GM18508 (cell line): ENCODE measurements around the gene RGS6.
"Not testable (repeated sequence)": the region's sequence is repeated elsewhere in the genome, so short reads cannot be mapped to it uniquely, and the experiment has no call there.

Experiments
- ATAC-seq: cut with Tn5 transposase; IDR thresholded peaks from one replicate; pipeline ENCODE4 v1.9.1; 2021; ENCODE audit warnings: moderate number of reproducible peaks; ENCODE audit not compliant: insufficient read depth, unreplicated experiment

Gene RGS6

DNA sequence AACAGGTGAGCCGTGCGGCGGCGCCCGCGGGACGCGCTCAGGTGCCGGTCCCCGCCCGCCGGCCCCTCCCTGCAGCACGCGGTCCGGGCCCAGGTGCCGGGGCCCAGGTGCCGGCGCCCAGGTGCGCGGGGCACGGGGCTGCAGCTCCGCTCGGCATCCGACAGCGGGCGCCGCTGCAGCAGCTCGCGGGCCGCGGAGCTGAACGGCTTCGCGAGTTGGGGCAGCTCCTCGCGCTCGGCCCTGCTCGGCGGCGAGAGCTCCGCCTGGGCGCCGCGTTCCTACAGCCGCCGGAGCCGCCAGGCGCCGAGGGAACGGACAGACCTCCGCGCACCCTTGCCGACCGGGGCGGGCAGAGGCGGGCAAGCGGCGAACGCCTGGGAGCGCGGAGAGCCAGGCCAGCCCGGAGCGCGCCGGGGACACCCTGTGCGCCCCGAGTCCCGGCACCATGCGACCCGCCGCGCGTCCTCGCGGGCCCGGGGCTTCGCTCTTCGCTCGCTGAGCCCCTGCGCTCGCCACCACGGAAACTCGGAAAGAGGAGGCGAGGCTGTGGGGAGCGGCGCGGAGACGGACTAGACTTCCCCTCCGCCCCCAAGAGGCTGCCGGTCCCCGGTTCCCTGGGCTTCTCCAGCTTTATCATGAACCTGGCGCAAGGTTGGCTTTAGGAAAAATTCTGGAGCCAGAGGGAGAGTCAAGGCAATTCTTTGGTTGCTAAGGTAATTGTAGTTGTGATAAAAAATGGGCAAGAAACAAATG lies at the start of gene RGS6:
TSS of gene RGS6 (plus strand) at position 201 of the 753 bp plus-strand sequence.
- ATAC-seq = no peak

DNA sequence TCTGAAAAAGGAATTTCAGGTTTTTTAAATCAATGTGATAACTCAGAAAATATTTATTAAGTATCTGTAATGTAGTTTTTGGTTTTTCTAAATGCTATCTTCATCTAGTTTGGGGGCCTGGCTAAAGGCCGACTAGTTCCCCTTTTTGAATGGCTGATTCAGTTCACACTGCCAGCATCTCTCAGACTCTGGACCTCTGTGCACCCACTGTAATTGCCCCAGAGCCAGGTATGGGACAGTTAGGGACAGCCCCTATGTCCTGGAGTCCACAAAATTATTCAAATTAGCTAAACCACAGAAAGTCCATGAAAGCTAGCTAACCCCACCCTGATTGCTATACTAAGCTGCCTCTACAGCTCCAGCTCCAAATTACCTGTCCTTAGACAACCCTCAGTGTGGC lies 49.1 kb upstream of the RGS6 start:
- ATAC-seq = no peak

DNA sequence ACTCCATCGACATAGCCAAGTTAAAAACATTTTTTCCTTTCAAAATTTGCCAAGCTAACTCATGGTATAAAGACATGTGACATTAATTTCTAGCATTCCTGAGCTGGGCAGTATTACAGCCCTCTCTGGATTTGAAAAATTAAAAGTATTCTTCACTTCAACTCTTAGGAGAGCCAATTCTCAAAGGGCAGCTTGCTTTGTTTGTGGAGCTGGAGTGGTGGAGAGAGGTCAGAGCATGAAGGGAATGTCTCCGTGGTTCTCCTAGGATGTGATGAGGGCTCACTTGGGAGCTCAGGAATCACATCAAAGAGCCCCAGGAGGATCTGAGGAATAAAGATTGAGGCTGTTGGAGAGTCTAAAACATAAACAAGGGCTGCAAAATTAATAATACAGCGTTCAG lies 46.9 kb upstream of the RGS6 start:
- ATAC-seq = no peak

DNA sequence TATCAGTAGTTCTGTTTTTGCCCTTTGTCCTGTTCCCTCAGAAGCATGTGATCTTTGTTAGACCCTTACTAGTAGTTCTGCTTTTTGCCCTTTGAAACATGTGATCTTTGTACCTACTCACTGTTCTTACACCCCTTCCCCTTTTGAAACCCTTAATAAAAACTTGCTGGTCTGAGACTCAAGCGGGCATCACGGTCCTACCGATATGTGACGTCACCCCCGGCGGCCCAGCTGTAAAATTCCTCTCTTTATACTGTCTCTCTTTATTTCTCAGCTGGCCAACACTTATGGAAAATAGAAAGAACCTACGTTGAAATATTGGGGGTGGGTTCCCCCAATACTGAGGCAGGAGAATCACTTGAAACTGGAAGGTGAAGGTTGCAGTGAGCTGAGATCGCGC lies 44.4 kb upstream of the RGS6 start:
- ATAC-seq = not testable (repeated sequence)

DNA sequence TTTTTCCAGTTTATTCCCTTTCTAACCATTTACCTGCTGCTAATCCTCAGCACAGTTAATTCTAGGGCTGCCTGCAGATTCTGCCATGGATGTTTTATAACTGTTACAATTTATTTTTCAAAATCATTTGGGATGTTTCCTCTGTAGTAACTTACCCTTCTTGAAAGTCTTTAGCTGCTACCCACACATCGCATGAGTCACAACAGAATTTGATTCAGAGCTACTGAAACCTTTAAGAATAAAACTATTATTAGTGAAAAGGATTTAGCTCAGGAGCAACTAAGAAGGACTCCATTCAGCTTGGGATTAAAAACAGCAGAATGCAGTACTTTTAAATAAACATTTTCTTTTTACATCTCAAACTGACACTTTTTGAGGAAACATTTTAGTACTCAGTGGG lies 41.7 kb upstream of the RGS6 start:
- ATAC-seq = no peak

DNA sequence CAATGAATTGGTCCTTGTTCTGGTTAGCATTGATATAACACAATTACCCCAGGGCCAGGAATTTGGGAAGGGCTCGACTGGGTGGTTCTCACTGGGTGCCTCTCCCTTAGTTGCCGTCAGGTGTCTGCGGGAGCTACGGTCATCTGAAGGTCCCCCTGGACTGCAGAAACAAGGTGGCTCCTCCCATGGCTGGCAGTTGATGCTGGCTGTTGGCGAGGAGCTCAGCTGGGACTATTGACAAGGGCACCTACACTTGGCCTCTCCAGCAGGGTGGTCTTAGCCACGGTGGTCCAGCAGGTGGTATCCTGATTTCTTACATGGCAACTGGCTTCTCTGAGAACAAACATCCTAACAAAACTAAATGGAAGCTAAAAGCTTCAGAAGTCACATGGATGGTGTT lies 41.0 kb upstream of the RGS6 start:
- no peak for ATAC-seq

DNA sequence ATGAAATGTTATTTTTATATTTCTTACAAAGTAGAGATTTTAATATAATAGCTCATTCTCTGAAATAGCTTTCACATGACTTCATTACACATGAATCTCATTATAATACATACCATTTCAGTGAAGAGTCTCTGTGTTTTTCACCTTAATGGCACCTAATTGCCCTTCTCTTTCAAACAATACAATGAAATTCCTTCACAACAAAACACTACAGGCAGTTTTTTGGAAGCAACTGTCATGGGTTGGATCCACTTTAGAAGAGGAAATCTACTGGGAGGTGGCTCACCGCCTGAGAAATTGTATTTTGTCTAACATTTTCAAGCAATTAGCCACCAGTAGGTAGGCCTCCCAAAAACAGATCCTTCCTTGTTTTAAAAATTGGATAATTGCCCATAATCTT lies 40.3 kb upstream of the RGS6 start:
- no peak for ATAC-seq

DNA sequence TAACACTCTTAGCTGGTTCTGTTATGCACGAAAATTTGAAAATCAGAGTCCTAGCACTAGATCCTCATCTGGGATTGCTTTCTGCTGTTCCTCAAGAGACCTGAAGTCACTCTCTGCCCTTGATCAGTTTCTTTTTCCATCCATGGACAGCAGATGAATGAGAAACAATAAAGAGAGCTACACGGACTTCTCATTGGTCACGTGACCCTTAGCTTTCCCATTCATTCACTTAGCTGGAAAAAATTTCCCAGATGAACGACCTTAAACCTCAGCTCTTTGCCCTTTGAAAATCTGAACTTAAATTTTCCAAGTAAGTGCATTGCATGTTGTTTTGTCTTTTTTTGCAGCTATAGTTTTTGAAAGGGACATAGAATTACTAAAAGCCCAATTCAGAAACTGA lies 27.2 kb upstream of the RGS6 start:
- ATAC-seq = no peak

DNA sequence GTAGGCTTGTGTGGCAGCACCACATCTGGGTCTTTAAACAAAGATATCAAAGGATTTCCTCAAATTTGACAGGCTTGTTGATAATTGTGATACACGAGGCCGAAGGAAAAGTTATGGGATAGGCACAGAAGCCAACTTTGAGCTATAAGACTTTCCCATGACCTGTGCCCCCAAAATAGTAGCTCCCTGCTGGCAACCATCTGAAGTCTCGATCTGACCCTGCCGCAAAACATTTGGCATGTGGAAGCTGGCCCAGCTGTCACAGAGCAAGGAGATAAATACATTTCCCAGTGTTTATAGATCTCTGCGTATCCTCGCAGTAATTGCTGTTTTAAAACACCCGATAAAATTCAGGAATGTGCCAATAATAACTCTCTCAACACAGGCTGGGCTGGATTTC lies 26.4 kb upstream of the RGS6 start:
- ATAC-seq = no peak

DNA sequence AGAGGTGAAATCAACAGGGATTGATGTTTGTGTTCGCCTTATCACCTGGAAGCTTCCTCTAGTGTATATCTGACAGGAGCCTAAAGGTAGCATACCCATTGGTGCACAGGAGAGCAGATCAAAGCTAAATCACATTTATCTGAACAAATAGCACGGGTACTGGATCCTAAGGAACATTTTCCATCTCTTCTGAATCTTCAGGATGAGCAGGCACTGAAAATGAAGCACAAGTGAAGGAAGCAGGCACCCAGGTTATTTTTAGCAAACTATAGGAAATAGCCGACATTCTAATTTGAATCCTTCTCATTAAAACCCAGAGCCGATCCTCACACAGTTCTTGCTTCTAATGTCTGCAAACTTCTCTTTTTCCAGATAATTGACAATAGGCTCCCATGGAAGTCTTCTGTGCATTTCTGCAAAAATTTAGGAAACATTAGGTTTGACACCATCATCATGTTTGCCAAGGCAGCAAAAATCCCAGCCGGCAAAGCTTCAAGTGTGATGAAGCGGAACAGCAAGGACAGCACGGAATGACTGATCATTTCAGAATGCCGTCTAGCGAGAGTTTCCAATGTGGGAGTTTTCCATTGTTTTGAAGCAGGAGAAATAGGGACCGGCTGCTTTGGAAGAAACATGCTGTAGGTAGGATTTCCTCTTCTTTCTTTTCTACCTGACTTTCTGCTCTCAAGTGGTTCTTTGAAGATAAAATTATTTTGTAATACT lies 24.3 kb upstream of the RGS6 start:
- no peak for ATAC-seq

DNA sequence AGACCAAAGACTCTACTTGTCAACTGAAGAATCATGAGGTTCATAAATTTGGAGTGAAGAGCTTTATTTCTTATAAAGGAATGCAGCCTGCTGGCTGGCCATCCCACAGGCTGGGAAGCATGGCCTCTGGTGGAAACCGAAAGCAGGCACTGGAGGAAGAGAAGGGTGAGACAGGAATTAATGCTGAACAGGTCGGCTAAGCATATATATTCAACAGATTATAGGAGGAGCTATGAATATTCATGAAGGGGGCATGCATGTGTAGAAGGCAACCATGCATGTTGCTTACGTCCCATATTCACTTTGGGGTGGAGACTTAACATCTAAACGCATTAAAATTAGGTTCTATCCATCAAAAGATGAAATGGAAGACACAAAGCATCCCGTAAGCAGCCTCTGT lies 20.6 kb upstream of the RGS6 start:
- no peak for ATAC-seq

DNA sequence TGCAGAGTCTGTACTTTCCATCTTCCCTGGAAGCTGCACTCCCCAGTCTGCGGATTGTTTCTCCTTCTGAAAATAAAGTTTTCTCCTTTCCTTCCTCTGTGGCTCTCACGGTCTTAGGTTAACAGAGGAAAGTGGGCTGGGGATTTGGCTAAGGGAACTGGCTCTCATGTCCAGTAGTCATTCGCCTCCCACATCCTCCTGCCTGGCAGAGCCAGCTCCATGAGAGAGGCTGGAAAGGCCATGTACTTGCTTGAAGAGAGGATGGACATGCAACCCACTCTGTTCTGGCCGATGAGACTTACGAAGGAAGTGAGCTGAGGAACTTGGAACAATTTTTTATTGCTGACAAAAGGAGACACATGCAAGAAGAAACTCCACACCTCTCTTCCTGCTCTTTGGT lies 18.9 kb upstream of the RGS6 start:
- ATAC-seq = no peak

DNA sequence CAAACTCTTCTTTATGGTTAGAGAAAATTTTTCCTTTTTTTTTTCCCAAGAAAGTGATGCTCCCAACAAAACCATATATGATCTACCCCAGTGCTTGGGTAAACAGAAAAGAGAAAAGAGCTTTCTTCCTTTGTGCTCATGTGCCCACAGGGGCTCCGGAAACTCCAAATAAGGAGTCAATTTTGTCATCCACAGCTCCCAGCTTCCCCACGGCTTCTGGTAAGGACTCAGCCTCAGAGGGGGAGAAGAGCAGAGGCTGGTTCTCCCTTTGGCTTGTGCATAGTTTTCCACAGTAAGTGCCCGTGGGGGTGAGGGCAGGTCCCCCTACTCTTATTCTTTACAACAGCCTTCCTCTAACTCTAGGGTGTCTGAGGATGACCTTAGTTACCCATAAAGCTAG lies 13.3 kb upstream of the RGS6 start:
- ATAC-seq = no peak

DNA sequence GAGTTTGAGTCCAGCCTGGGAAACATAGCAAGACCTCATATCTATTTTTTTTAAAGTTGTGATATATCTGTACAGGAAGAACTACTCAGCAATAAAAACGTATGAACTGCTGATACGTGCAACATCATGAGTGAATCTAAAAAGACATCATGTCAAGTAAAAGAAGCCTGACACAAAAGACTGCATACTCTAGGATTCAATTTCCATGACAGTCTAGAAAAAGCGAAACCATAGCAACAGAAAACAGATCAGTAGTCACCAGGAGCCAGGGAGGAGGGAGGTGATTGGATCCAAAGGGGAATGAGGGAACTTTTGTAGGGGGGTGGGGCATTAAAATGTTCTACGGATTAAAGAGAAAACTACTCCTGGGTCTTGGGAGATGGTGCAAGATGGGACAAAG lies 8.7 kb upstream of the RGS6 start:
- ATAC-seq = no peak

DNA sequence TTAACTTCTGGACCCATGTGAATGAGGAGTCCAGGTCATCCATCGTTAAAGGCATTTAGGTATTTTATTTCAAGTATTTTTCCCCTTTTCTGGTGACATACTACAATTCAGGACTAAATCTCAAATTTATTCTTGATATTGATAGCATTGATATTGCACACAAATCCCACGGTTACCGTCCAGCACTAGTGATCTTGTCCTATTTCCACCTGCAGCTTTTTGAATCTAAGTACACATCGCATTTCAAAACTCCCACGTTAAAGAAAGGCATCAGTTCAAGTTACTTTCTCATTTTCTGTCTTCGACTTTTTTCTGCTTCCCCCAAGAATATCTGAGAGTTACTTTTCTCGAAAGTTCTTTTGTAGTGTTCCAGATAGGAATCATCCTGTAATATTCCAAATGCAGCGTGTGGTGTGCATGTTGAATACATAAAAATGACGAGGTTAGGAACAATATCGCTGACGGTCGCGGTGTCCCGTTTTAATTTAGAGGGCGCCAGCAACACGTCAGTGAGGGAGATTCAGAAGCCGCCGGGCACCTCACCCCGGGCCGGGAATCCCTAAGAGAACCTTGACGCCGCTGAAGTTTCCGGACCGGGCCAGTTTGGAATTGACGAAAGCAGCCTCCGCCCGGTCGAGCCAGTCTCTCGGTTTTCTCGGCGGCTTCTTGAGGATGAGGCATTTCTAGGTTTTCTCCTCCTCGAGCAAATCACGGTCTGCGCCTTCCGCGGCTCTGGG lies 569 bp upstream of the RGS6 start:
- ATAC-seq = no peak

DNA sequence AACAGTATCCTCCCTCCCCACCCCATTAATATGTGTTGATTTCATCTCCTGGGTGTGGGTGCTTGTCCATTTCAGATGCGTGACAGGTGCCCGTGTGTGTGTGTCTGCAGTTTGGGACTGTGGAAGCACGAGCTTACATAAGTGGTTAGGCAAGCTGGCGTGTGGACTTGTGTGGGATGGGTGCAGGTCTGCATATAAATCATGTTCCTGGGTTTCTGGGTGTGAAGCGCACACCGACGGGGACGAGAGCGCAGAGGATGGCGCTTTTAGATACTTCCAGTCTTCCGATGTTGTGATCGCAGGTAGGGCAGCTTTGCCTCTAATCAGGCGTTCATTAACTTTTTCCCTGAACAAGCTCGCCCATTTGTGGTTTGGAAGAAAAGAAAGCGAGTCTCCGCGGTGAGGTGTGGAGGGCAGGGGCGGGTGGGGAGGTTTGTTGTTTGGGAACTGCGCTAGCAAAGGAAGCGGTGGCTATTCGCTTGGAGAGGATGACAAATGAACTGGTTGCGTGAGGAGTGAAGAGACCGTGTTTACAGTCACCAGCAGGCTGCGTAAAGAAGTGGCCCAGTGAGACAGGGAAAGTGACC lies 865 bp downstream of the RGS6 start:
- ATAC-seq = no peak

DNA sequence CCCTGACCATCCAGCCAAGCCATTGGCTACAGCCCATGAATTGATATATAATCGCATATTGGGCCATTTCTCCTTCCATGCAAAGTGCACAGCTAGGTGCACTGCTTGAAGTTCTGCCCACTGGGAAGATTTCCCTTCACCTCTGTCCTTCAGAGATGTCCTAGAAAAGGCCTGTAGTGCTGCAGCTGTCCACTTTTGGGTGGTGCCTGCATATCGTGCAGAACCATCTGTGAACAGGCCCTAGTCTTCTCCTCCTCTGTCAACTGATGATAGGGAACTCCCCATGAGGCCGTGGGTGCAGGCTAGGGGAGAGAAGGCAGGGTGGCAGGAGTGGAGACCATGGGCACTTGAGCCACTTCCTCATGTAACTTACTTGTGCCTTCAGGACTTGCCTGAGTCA lies 6.0 kb downstream of the RGS6 start:
- not testable (repeated sequence) for ATAC-seq

DNA sequence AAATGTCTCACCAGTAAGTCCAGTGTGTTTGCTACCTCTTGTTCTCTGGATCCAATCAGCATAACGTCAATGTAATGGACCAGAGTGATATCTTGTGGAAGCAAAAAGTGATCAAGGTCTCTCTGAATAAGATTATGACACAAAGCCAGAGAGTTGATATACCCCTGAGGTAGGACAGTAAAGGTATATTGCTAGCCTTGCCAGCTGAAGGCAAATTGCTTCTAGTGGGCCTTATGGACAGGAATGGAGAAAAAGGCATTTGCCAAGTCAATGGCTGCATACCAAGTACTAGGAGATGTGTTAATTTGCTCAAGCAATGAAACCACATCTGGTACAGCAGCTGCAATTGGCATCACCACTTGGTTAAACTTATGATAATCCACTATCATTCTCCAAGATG lies 7.1 kb downstream of the RGS6 start:
- ATAC-seq = not testable (repeated sequence)

DNA sequence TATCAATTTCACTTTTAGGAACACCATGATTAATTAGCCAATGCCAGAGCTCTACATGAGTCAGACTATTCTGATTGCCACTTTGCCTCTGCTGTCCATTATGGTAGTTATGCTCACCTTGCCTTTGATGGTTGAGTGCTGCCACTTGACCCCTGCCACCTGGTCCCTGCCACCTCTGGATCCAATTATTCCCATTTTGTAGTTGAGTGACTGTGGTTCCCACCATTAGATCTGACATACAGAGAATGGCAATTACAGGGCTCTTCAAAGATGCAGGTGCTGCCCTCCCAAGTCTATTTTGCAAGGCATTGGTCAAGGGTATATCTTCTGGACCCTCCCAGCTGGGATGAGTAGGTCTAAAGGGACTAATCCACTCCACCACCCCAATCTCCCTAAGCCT lies 8.3 kb downstream of the RGS6 start:
- ATAC-seq = not testable (repeated sequence)

DNA sequence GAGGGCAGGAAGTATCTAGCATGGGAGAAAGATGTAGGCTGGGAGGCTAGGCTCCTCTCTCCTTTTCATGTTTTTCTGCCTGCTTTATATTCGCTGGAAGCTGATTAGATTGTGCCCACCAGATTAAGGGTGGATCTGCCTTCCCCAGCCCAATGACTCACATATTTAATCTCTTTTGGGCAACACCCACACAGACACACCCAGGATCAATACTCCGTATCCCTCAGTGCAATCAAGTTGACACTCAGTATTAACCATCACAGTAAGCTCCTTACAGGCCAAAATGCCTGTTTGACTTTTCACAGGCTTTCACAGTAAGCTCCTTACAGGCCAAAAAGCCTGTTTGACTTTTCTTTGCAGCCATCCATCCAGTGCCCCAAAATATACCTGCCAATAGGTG lies 9.4 kb downstream of the RGS6 start:
- not testable (repeated sequence) for ATAC-seq
